TTC549 (cell line): ENCODE data around the gene RASA4B.
"Not testable (repeated sequence)": the region's sequence is repeated elsewhere in the genome, so short reads cannot be mapped to it uniquely, and the experiment has no call there.

Experiments used
- FAIRE-seq: peaks from 2 replicates; lab custom pipeline; 2012; peaks lifted over from hg19 to GRCh38; lab: Jason Lieb, UNC

Gene RASA4B

DNA sequence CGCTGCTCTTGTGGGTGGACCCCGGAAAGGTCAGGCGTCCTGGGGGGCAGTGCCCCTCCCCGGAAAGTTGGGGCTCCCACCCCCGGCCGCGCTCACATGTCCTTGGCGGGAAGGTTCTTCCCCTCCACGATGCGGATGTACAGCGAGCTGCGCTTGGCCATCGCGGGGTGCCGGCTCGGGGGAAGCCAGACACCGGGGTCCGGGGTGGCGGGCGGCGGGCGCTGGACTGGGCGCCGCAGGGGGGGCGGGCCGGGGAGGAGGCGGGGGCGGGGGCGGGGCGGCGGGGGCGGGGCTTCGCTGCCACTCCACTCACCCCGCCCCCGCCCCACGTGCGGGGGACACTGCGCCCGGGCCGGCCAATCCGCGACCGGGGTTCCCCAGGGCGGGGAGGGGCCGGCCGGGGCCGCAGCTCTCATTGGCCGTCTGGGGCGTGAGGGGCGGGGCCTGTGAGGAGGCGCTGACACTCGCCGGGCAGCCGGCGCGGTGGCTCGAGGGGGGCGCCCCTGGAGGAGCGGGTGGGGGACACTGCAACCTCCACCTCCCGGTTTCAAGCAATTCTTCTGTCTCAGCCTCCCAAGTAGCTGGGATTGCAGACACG lies at the start of gene RASA4B:
Gene RASA4B, minus strand, starts transcription at position 228 of the 598 bp plus-strand sequence. Its CDS starts 67 bp downstream, at position 161.
- not testable (repeated sequence) for FAIRE-seq

DNA sequence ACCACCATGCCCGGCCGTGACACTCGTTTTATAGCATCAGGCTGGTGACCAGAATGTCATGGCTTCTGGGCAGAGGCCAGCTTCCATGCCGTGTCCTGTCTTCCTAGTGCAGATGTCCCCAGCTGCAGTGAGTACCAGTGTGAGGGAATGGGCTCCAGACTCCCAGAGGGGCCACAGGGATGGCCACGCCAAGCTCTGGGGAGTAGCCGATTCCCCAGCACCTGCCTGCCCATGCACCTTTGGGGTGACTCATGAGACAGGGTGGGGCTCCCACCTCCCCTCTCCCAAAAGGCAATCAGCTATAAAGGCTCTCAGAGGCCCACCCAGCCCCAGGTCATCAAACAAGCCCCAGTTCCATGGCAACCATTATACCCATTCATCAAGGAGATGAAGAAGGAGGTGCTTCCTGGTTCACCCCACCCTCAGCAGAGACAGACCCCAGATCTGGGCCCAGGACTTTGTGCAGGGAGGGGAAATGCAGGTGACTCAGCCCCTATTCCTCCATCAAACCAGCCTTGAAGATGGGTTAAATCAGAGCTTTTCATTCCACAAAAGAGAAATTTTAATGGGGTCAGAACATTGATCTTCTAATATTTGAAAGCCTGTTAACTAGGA lies 33.3 kb upstream of the RASA4B start, which contains the start of gene SPDYE2:
Gene SPDYE2, plus strand, starts transcription at position 419 of the 615 bp plus-strand sequence. CDS start 2,030 bp downstream, outside the sequence.
- not testable (repeated sequence) for FAIRE-seq

- FAIRE-seq, result not testable (repeated sequence)
Measured at GRCh38 chr7:102546353-102546752, 28.8 kb upstream of the RASA4B start.

- FAIRE-seq, result not testable (repeated sequence)
Measured at GRCh38 chr7:102545288-102545687, 27.7 kb upstream of the RASA4B start.

- FAIRE-seq, result not testable (repeated sequence)
Measured at GRCh38 chr7:102544372-102544771, 26.8 kb upstream of the RASA4B start.

DNA sequence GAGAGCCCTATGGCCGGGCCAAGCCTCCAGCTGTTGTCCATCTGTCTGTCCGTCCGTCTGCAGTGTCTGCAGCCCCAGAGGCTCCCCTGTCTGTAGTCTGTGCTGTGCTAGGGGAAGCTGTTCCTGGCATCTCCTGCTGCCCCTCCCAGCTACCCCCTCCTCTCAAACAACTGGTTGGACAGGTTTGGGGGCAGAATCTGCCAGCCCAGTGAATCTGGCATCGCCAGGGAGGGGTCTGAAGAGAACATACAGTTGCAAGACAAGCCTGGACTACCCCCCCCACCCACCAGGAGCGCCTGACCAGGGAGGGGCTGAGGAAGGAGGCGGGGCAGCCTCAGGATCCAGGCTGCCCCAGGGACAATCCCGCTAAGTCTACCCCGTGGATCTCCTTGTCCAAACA lies 26.0 kb upstream of the RASA4B start, which contains the start of gene UPK3BL2:
Gene UPK3BL2, minus strand, starts transcription at position 101 of the 400 bp plus-strand sequence. Its CDS starts 60 bp downstream, at position 41.
- FAIRE-seq, result not testable (repeated sequence)

DNA sequence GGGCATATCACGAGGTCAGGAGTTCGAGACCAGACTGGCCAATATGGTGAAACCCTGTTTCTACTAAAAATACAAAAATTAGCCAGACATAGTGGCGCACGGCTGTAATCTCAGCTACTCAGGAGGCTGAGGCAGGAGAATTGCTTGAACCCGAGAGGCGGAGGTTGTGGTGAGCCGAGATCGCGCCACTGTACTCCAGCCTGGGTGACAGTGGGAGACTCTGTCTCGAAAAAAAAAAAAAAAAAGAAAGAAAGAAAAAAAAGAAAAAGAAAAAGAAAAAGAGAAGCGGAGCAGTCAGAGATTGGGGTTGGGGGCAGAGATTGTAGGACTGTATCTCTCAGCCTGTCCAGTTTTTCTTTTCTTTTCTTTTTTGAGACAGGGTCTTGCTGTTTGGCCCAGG lies 25.2 kb upstream of the RASA4B start:
- not testable (repeated sequence) for FAIRE-seq

DNA sequence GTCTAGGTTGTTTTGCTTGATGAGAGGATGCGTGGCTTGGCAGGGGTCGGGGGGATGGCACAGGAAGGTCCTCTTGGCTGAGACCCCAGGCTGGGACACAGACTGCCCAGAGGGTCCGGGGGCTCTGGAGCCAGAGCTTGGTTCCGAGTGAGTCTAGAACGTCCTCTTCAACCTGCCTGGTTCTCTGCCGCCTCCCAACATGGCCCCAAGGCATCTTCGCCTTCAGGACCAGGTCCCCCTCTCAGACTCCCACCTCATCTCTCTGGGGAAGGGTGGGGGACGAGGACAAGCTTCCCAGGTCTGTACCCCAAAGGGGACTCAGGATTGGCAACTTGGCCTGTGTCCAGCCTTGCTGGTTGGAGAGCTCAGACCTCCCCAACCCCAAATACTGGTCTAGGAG lies 24.5 kb upstream of the RASA4B start:
- not testable (repeated sequence) for FAIRE-seq

DNA sequence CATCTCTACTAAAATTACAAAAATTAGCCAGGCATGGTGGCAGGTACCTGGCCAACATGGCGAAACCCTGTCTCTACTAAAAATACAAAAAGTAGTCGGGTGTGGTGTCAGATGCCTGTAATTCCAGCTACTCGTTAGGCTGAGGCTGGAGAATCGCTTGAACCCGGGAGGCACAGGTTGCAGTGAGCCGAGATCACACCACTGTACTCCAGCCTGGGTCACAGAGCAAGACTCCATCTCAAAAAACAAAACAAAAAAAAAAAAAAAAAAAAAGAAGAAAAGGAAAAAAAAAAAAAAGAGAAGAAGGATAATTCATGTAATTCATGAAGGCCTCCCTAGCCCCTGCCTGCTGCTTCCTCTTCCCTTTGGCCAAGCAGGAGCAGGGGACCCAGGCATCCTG lies 23.0 kb upstream of the RASA4B start:
- FAIRE-seq, result not testable (repeated sequence)

- FAIRE-seq, result not testable (repeated sequence)
Measured at GRCh38 chr7:102535062-102535615, 17.6 kb upstream of the RASA4B start.

DNA sequence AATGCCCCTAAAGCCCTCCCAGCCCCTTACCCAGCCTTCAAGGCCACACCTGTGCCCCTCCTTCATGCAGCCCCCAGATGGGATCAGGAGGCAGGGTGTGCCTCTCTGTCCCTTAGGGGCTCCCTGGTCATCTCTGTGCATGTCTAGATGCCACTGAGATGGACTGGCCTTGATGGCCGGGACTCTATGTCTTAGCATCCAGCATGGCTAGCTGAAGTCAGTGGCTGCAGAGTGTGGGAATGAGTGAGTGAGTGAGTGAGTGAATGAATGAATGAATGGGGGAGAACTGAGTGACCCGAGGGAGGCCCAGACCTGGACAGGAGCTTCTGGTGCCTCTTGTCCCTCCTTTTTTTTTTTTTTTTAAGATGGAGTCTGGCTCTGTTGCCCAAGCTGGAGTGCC lies 14.6 kb upstream of the RASA4B start:
- FAIRE-seq, result not testable (repeated sequence)

DNA sequence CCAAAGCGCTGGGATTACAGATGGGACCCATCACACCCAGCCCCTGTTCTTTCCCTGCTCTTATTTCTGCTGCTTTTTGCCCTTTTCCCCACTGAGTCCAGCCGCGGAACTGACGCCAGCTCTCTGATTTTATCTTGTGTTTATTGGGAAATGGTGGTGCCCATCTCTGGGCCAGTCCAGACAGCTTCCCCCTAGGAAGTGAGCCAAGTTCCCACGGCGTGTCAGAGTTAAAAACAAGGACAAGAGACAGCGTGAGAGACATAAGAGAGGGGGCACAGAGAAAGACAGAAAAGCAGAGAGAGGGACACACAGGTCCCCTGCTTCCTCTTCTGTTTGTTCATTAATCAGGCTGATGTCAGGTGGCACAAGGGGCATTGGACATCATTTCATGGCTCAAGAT lies 14.0 kb upstream of the RASA4B start:
- FAIRE-seq, result not testable (repeated sequence)

DNA sequence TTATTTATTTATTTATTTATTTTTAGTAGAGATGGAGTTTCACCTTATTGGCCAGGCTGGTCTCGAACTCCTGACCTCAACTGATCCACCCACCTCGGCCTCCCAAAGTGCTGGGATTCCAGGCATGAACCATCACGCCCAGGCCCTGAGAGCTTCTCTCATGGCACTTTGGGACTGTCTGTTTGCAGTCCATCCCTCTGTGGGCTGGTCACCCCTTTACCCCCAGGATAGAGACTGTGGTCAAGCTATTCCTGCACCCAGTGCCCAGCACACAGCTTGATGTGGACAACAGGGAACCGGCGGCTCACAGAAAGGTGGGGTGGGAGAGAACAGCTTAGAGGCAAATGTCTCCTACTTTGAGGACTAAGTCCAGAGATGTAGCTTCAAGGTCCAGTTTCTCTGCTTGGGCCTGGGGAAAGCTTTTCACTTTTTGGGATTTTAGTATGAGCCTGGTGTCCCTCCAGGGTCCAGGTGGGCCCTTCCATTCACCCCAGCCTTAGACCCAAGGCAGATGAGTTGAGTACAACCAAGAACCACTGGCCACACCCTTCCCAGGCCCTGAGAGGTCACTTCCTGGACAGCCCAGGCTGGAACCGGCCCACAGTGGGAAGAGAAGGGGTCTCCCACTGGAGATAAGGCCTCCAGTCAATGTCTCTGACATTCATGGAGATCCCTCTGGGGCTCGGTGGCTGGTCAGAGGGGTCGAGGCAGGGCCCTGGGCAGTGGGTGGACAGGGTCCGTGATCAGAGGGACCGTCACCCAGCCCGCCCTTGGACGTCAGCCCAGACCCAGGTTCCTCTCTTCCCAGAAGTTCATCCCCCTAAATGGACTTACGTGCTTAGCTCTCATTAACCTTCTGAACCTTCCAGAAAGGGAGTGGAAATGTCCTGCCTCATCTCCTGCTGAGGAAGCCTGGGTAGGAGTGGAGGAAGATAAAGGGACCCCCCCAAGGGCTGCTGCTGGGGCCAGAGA lies 10.5 kb upstream of the RASA4B start:
- FAIRE-seq, result not testable (repeated sequence)

DNA sequence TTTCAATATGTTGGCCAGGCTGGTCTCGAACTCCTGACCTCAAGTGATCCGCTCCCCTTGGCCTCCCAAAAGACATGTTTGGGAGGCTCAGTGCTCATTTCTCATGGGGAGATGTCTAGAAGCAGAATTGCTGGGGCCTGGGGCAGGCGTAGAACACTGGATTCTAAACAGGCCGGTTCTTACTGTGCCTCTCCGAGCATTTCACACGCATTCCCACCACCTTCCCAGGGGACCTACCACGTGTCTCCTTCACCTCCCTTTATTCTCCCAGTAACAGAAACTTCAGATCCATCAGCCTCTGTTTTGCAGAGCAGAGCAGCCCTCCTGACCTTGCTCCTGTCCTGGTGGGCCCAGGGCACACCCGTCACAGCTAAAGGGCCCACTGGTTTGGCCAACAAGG lies 9.6 kb upstream of the RASA4B start:
- FAIRE-seq, result not testable (repeated sequence)

DNA sequence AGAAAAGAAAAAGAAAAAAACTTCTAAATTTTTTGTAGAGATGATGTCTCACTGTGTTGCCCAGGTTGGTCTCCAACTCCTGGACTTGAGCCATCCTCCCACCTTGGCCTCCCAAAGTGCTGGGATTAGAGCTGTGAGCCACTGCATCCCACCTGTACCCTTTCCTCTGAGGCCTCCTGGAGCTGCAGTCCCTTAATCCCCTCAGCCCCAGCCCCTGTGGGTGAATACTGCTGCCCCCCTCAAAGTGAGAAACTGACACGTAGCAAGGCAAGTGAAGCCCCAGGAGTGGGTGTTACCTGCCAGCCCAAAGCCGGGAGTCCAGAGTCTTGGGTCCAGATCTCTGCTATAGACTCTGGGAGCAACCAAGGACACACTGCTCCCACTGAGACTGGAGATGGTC lies 7.2 kb upstream of the RASA4B start:
- FAIRE-seq, result not testable (repeated sequence)

DNA sequence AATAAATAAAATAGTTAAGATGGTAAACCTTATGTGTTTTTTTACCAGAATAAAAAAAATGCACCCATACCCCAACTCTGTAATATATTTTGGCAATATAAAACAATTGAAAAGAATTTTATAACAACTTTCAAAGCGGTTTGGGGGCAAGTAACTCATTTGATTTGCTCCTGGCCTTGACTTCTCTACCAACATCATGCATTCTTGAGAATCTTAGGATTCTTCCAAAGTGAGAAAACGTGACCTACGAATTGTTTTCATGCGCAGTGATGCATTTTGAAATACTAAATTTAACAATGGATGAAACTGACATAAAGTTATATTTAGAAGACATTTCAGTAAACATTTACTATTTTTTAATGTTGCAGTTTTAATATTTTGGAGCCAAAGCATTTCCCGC lies 3.2 kb upstream of the RASA4B start:
- not testable (repeated sequence) for FAIRE-seq

DNA sequence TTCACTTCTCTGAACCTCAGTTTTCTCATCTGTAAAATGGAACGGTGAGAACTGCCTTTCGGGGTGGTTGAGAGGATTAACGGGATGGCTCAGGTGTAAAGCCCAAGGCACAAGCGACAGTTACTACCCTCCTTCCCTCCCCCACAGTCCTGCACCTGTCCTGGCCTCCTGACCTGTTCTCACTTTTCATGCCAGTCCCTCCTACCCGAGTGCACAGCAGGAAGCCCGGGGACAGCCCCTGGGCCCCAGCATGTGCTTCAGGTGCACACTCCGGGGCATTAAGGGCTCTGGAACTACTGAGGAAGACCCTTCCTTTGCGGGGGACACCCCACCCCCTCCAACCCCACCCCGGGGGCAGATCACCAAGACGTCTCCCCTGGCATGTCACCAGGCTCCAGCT lies 626 bp downstream of the RASA4B start:
- FAIRE-seq, result not testable (repeated sequence)

DNA sequence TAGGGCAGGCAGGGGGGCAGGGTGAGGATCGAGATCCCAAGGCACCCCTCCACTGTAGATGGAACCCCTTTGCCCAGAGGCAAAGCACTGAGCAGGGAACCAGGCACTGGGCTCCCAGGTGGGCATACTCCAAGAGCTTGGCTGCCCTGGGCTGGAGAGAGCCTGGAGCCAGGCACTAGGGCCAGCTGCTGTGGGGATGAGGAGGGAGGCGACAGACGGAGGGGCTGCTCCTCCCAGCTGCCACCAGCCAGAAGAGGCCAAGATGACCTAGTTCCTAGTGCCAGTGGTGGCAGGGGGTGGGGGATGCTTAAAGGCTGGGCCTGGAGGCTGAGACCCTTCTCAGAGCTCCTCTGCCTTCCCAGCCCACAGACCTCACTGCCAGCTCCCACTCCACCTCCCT lies 1.7 kb downstream of the RASA4B start:
- not testable (repeated sequence) for FAIRE-seq

GRCh38 chr7:102514881-102515721 lies 2.5 kb downstream of the RASA4B start:
- FAIRE-seq, result not testable (repeated sequence)

GRCh38 chr7:102512642-102513221 lies 4.8 kb downstream of the RASA4B start:
- FAIRE-seq, result not testable (repeated sequence)
